HepG2 (cell line): ENCODE results near the gene LTBR. TPM values are rescaled to one million over a fixed set of nuclear protein-coding genes. Genes with fewer than 3 reads are reported as not detected.

Experiments
- NCOA2 ChIP-seq: sonication (generic); formaldehyde crosslinking; IDR thresholded peaks from 2 replicates; pipeline ENCODE4 v1.8.0; 2022; ENCODE audit warnings: inconsistent platforms
- NFYC ChIP-seq: IDR thresholded peaks from 2 replicates; pipeline ENCODE4 v1.6.1; 2016; ENCODE audit warnings: missing genetic modification reagents, missing compliant biosample characterization
- PHF8 ChIP-seq: sonication (generic); formaldehyde crosslinking; IDR thresholded peaks from 2 replicates; pipeline ENCODE4 v1.5.0; 2020; ENCODE audit warnings: missing genetic modification reagents
- POLR2AphosphoS5 ChIP-seq: IDR thresholded peaks from 2 replicates; pipeline ENCODE4 v1.6.1; 2012; ENCODE audit warnings: low read depth, low read length
- POLR2G ChIP-seq: fragments of 200-400 bp; formaldehyde crosslinking; IDR thresholded peaks from 2 replicates; pipeline ENCODE4 v1.6.1; 2018; ENCODE audit warnings: mild to moderate bottlenecking, low read depth, low read length, moderate library complexity
- RARG ChIP-seq: sonication (generic); formaldehyde crosslinking; IDR thresholded peaks from 2 replicates; pipeline ENCODE4 v1.4.0; 2020; ENCODE audit warnings: low read depth, mild to moderate bottlenecking, missing genetic modification reagents
- ZNF282 ChIP-seq: fragments of 450-650 bp; IDR thresholded peaks from 2 replicates; pipeline ENCODE4 v1.6.1; 2018; ENCODE audit not compliant: partially characterized antibody
- ZNF644 ChIP-seq: IDR thresholded peaks from 2 replicates; pipeline ENCODE4 v1.6.1; 2016; ENCODE audit warnings: low read depth
- ZNF781 ChIP-seq: sonication (generic); formaldehyde crosslinking; IDR thresholded peaks from 2 replicates; pipeline ENCODE4 v1.5.1; 2020; ENCODE audit warnings: borderline replicate concordance, mild to moderate bottlenecking, missing genetic modification reagents; ENCODE audit errors: not compliant biosample characterization
- ZSCAN30 ChIP-seq: sonication (generic); formaldehyde crosslinking; IDR thresholded peaks from 2 replicates; pipeline ENCODE4 v1.5.0; 2020; ENCODE audit warnings: mild to moderate bottlenecking, missing genetic modification reagents
- polyA plus RNA-seq, 8 experiments: library from polyadenylated mRNA; depleted of rRNA in 3 of 8; stranded (reverse) in 7 of 8; unstranded in 1 of 8; fragments of >200 nt; fragmentation: Illumina TruSeq in 4 of 8; extraction: Trizol in 4 of 8; gene quantifications; 2 replicates each; pipeline versions ENCODE4 v1.2.1 to v1.2.3, GENCODE V29; 2011 to 2016; ENCODE audit warnings: low read depth in 4 of 8, missing spikeins in 1 of 8, mixed read lengths in 1 of 8; ENCODE audit not compliant: insufficient read depth in 1 of 8
- total RNA-seq, 5 experiments: library from RNA; depleted of rRNA; stranded (reverse); fragments of >200 nt; fragmentation: Illumina TruSeq; extraction: Trizol; gene quantifications; 2 replicates each; pipeline ENCODE4 v1.2.3, GENCODE V29; 2016; ENCODE audit warnings: low read depth in 1 of 5
- TF ChIP-seq, protein P1 (sequence below): sonication (generic); formaldehyde crosslinking; IDR thresholded peaks from 2 replicates; pipeline ENCODE4 v1.4.0; 2020; ENCODE audit warnings: mild to moderate bottlenecking, missing genetic modification reagents
- TF ChIP-seq, protein P2 (sequence below): sonication (generic); formaldehyde crosslinking; IDR thresholded peaks from 2 replicates; pipeline ENCODE4 v1.5.1; 2020; ENCODE audit warnings: mild to moderate bottlenecking, moderate library complexity, missing genetic modification reagents
- TF ChIP-seq, protein P3 (sequence below): sonication (generic); formaldehyde crosslinking; IDR thresholded peaks from 2 replicates; pipeline ENCODE4 v1.8.0; 2022; ENCODE audit warnings: missing genetic modification reagents, low read depth, mild to moderate bottlenecking, borderline replicate concordance
- TF ChIP-seq, protein P4 (sequence below): sonication (generic); formaldehyde crosslinking; IDR thresholded peaks from 2 replicates; pipeline ENCODE4 v1.9.0; 2021; ENCODE audit warnings: missing genetic modification reagents, mild to moderate bottlenecking, borderline replicate concordance
- TF ChIP-seq, protein P5 (sequence below): IDR thresholded peaks from 2 replicates; pipeline ENCODE4 v1.6.1; 2016; ENCODE audit warnings: missing compliant biosample characterization, missing genetic modification reagents, borderline replicate concordance

The LTBR gene
- total and polyA plus RNA-seq, 2 of the 13 experiments (the other 11 are each of a cell fraction or from before 2014, with no cell fraction given) = 31.4 to 34.8 TPM

DNA sequence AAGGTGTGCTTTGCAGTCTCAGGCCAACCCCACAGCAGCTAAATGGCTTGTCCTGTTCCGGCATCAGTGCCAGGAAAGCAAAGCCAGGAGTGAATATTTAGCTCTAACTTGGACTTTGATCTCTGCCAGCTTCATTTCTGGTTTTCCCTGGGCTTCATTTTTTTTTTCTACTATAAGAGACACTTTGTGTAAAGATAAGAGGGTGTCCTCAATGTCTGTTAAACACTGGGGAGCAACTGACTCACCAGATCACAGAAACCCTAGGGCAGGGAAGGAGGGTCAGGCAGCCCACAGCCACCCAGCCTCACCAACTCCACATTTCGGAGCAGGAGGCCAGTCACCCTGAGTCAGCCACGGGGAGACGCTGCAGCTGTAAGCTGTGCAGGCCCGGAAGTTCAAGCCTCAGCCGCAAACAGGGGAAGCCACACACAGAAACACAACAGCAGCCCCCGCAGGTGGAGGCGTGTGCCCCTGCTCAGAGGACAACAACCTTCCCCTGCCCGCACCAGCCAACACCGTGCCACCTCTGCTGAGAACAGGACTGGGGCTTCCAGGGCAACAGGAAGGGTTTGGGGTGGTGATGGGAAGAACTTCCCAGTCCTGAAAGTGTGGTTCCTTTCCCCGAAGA is 48.4 kb upstream of the LTBR start (continued):
- TF ChIP-seq, protein P1, sequence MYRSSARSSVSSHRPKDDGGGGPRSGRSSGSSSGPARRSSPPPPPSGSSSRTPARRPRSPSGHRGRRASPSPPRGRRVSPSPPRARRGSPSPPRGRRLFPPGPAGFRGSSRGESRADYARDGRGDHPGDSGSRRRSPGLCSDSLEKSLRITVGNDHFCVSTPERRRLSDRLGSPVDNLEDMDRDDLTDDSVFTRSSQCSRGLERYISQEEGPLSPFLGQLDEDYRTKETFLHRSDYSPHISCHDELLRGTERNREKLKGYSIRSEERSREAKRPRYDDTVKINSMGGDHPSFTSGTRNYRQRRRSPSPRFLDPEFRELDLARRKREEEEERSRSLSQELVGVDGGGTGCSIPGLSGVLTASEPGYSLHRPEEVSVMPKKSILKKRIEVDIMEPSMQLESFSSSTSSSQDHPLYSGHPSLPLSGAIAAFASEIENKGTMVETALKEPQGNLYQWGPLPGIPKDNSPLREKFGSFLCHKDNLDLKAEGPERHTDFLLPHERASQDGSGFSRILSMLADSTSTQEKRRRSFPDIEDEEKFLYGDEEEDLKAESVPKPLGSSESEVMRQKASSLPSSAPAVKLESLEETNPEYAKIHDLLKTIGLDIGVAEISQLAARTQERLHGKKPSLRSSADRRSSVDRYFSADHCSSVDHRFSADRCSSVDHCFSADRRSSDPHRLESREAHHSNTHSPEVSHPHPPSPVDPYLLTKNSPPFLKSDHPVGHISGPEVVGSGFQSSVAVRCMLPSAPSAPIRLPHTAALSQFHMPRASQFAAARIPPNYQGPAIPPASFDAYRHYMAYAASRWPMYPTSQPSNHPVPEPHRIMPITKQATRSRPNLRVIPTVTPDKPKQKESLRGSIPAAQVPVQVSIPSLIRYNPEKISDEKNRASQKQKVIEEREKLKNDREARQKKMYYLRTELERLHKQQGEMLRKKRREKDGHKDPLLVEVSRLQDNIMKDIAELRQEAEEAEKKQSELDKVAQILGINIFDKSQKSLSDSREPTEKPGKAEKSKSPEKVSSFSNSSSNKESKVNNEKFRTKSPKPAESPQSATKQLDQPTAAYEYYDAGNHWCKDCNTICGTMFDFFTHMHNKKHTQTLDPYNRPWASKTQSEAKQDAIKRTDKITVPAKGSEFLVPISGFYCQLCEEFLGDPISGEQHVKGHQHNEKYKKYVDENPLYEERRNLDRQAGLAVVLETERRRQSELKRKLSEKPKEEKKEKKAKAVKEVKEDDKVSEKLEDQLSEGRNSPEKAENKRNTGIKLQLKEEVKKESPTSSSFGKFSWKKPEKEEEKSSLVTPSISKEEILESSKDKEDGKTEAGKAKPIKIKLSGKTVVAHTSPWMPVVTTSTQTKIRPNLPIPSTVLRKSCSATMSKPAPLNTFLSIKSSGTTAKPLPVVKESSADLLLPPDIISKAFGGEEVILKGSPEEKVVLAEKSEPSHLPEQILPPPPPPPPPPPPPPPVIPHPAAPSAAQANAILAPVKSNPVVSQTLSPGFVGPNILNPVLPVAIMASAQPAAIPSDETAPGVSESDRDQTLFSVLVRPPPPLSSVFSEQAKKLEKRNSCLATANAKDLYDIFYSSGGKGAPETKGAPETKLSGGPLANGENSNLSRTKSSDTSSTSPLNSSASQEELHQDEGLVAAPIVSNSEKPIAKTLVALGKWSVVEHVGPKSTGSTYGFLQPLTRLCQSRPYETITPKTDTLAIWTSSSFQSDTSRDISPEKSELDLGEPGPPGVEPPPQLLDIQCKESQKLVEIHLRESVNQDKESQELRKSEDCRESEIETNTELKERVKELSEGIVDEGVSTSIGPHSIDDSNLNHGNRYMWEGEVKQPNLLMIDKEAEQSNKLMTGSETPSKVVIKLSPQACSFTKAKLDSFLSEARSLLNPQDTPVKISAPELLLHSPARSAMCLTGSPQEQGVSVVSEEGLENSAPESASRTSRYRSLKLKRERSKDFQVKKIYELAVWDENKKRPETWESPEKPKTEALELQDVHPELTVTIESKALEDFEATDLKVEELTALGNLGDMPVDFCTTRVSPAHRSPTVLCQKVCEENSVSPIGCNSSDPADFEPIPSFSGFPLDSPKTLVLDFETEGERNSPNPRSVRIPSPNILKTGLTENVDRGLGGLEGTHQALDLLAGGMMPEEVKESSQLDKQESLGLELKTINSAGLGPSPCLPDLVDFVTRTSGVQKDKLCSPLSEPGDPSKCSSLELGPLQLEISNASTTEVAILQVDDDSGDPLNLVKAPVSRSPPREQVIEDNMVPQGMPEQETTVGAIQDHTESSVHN (CRISPR knock-in tag) = no peak
- TF ChIP-seq ZNF644 (CRISPR knock-in tag) (peak; percentile 15; the same call in 1 of the 2 replicates), NFYC (CRISPR knock-in tag) (no peak), ZSCAN30 (CRISPR knock-in tag) (no peak), ZNF781 (CRISPR knock-in tag) (no peak), RARG (CRISPR knock-in tag) (no peak), ZNF282 (no peak), POLR2AphosphoS5 (no peak), NCOA2 (CRISPR knock-in tag) (no peak), PHF8 (CRISPR knock-in tag) (peak; percentile 34; the same call in 1 of the 2 replicates), POLR2G (peak; percentile 82)
- TF ChIP-seq, protein P2, sequence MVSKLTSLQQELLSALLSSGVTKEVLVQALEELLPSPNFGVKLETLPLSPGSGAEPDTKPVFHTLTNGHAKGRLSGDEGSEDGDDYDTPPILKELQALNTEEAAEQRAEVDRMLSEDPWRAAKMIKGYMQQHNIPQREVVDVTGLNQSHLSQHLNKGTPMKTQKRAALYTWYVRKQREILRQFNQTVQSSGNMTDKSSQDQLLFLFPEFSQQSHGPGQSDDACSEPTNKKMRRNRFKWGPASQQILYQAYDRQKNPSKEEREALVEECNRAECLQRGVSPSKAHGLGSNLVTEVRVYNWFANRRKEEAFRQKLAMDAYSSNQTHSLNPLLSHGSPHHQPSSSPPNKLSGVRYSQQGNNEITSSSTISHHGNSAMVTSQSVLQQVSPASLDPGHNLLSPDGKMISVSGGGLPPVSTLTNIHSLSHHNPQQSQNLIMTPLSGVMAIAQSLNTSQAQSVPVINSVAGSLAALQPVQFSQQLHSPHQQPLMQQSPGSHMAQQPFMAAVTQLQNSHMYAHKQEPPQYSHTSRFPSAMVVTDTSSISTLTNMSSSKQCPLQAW (CRISPR knock-in tag) = peak; percentile 41; the same call in 1 of the 2 replicates
- TF ChIP-seq, protein P3, sequence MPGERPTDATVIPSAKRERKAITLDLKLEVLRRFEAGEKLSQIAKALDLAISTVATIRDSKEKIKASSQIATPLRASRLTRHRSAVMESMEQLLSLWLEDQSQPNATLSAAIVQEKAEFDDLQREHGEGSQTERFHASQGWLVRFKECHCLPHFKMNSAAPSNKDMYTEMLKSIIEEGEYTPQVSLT (CRISPR knock-in tag) = no peak
- TF ChIP-seq, protein P4, sequence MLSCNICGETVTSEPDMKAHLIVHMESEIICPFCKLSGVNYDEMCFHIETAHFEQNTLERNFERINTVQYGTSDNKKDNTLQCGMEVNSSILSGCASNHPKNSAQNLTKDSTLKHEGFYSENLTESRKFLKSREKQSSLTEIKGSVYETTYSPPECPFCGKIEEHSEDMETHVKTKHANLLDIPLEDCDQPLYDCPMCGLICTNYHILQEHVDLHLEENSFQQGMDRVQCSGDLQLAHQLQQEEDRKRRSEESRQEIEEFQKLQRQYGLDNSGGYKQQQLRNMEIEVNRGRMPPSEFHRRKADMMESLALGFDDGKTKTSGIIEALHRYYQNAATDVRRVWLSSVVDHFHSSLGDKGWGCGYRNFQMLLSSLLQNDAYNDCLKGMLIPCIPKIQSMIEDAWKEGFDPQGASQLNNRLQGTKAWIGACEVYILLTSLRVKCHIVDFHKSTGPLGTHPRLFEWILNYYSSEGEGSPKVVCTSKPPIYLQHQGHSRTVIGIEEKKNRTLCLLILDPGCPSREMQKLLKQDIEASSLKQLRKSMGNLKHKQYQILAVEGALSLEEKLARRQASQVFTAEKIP (CRISPR knock-in tag) = no peak
- TF ChIP-seq, protein P5, sequence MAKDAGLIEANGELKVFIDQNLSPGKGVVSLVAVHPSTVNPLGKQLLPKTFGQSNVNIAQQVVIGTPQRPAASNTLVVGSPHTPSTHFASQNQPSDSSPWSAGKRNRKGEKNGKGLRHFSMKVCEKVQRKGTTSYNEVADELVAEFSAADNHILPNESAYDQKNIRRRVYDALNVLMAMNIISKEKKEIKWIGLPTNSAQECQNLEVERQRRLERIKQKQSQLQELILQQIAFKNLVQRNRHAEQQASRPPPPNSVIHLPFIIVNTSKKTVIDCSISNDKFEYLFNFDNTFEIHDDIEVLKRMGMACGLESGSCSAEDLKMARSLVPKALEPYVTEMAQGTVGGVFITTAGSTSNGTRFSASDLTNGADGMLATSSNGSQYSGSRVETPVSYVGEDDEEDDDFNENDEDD (CRISPR knock-in tag) = no peak
